GM19468 (cell line): ENCODE results near the gene PPA2.

Source experiments
- ATAC-seq: cut with Tn5 transposase; IDR thresholded peaks from one replicate; pipeline ENCODE4 v1.9.1; 2021; ENCODE audit warnings: mild to moderate bottlenecking, moderate library complexity, moderate number of reproducible peaks; ENCODE audit not compliant: unreplicated experiment; ENCODE audit errors: extremely low read depth

Gene PPA2

DNA sequence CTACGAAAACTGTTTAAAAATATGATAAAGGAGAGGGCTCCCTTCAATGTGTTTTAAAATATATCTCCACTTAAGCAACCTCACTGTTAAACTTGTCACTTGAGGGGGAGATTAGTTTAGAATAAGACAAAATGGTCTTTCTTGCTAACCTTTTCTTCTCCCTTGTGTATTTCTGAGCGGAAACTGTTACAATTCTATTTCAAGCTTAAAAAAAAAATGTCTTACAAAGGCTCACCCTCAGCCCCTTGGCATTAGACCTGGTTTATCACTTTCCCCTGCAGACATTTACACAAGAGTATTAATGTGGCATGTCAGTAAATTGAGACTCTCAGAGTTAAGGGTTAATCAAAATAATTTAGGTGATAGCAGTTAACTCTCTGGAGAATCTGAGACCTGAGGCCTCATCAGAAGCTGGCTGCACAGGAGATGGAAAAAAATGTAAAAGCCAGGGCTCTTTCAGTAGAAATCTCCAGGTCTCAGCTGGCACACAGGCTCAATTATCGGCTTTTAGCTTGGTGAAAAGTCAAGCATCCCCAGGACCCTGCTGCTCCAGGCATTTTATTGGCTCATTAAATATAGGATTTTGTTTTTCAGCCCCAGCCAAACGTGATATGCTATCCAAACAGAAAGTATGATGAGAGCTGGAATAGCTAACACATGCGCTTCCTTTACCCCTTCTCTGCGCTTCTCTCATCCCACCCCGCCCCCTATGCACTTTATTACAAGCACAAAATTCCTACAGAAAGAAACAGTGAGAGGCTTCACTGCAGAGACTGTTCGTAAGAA, 130.5 kb downstream of the PPA2 start:
- no peak for ATAC-seq

DNA sequence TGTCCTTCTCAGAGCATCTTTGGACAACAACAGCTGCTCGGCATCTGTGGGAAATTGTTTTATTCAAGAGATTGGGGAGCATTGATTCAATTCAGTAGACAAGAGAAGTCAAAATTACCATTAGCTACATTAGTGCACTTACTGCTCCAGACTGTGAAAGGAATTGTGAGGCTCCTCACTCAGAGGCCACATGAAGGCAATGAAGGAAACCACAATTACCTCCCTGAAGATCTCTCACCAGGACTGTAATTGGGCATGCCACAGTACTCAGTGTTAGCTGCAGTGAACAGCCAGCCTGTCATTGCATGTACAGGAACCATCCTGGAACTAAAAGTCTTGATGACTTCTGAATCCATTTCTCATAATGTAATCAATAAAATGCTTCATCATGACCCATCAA, 144.8 kb downstream of the PPA2 start:
- ATAC-seq = no peak

DNA sequence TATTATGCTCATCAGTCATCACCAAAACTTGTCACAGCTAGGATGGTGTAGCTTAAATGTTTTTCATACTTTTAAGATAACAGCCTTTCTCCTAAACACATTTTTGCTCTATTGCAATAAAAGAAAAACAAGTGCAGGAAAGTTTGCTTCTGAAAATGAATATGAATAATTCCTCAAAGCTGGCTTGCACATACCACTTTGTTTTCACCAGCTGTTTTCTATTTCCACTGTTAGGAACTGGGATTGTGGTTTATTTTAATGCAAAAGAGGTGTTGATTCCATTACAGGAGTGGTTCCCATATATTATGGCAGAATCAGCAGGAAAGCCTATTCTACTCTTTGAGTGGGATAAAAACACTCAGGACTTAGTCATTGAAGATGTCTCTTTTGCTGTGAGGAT, 145.9 kb downstream of the PPA2 start:
- ATAC-seq = no peak

DNA sequence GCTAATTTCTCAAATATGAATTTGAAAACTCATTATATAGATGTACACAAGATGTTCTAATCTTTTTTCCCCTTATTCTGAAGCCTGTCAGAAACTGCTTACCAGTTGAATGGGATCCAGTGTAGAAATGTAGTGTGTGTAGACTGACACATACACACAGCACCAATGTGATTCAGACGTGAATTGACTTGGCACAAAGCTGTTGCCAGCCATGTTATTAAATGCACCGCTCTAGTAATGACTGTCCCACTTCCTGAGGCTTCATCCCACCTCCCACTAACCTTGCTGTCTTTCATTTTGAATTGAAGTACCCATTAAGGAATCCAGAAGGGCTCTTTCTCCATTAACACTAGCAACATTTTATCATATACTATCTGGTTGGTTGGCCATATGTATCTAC, 146.6 kb downstream of the PPA2 start:
- no peak for ATAC-seq
